Epidermal melanocyte (primary cell): Measurements from ENCODE around the gene CENPM.

Experiments used
- DNase-seq: peaks from one replicate; pipeline ENCODE4 v3.0.0; 2011; ENCODE audit warnings: low spot score; ENCODE audit not compliant: insufficient read length

The CENPM gene

GRCh38 chr22:41900652-41901312, 46.2 kb downstream of the CENPM start:
- DNase-seq: no peak

GRCh38 chr22:41899992-41900651, 46.8 kb downstream of the CENPM start:
- no peak for DNase-seq

GRCh38 chr22:41899110-41899509, 47.8 kb downstream of the CENPM start:
- no peak for DNase-seq

- DNase-seq: no peak
Measured at GRCh38 chr22:41898645-41899044, 48.3 kb downstream of the CENPM start.

- no peak for DNase-seq
Measured at GRCh38 chr22:41893591-41894375, 53.2 kb downstream of the CENPM start.

GRCh38 chr22:41892721-41893120, 54.2 kb downstream of the CENPM start:
- no peak for DNase-seq

GRCh38 chr22:41891407-41891806, 55.5 kb downstream of the CENPM start:
- DNase-seq: no peak
